H1 (cell line): ENCODE results near the gene ZMIZ1. TPM values are rescaled to one million over a fixed set of nuclear protein-coding genes. Genes with fewer than 3 reads are reported as not detected.

Experiments used
- CTBP2 ChIP-seq: IDR thresholded peaks from 2 replicates; pipeline ENCODE4 v1.7.0; 2011; ENCODE audit warnings: borderline replicate concordance, mild to moderate bottlenecking, moderate library complexity, mixed read lengths, low read length; ENCODE audit not compliant: insufficient read depth, insufficient read length
- SIX5 ChIP-seq: IDR thresholded peaks from 2 replicates; pipeline ENCODE4 v1.6.1; 2011; ENCODE audit warnings: mild to moderate bottlenecking, low read depth, low read length
- polyA plus RNA-seq, 7 experiments: library from polyadenylated mRNA; depleted of rRNA in 3 of 7; stranded (reverse) in 5 of 7; unstranded in 2 of 7; fragments of >200 nt in 5 of 7; fragments of 200-250 nt in 2 of 7; gene quantifications; 1 replicate in 5 of 7; 2 replicates in 1 of 7; 4 replicates in 1 of 7; pipeline versions ENCODE4 v1.2.1 to v1.2.3, GENCODE V29; 2011 to 2013; ENCODE audit warnings: missing spikeins in 2 of 7, mixed read lengths in 2 of 7
- total RNA-seq: library from RNA; stranded (reverse); fragmentation: NEBNext Ultra II Directional; extraction: Animal tissue kit (Norgen Biotek cat#: 25700); gene quantifications from 2 replicates; pipeline ENCODE4 v1.2.1, GENCODE V29; 2021
- TF ChIP-seq, protein P1 (sequence below): fragments of 300-600 bp; sonication (generic); IDR thresholded peaks from 2 replicates; pipeline ENCODE4 v1.7.1; 2012; ENCODE audit warnings: low read length, moderate library complexity, mild to moderate bottlenecking, inconsistent platforms; ENCODE audit not compliant: insufficient replicate concordance

Gene ZMIZ1
- total and polyA plus RNA-seq, 2 of the 8 experiments (the other 6 are each of a cell fraction or from before 2014, with no cell fraction given) = 8.1 to 28.0 TPM

DNA sequence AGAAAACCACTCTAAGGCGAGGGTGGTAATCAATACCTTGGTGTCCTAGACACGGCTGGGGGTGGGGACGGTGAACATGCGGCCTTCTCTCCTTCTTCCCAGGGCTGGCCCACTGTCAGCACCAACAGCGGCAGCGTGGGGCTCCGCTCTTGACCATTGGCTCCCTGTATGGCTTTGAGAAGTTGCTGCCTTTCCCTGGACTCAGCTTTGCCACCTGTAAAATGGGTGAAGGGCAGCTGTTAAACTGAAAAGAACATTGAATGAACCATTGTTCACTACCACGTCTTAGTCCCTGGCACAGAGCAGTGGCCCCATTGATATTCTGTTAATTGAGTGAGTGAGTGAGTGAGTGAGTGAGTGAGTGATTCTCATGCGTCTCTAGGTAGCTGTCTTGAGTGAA is 95.3 kb downstream of the ZMIZ1 start (continued):
- TF ChIP-seq, protein P1, sequence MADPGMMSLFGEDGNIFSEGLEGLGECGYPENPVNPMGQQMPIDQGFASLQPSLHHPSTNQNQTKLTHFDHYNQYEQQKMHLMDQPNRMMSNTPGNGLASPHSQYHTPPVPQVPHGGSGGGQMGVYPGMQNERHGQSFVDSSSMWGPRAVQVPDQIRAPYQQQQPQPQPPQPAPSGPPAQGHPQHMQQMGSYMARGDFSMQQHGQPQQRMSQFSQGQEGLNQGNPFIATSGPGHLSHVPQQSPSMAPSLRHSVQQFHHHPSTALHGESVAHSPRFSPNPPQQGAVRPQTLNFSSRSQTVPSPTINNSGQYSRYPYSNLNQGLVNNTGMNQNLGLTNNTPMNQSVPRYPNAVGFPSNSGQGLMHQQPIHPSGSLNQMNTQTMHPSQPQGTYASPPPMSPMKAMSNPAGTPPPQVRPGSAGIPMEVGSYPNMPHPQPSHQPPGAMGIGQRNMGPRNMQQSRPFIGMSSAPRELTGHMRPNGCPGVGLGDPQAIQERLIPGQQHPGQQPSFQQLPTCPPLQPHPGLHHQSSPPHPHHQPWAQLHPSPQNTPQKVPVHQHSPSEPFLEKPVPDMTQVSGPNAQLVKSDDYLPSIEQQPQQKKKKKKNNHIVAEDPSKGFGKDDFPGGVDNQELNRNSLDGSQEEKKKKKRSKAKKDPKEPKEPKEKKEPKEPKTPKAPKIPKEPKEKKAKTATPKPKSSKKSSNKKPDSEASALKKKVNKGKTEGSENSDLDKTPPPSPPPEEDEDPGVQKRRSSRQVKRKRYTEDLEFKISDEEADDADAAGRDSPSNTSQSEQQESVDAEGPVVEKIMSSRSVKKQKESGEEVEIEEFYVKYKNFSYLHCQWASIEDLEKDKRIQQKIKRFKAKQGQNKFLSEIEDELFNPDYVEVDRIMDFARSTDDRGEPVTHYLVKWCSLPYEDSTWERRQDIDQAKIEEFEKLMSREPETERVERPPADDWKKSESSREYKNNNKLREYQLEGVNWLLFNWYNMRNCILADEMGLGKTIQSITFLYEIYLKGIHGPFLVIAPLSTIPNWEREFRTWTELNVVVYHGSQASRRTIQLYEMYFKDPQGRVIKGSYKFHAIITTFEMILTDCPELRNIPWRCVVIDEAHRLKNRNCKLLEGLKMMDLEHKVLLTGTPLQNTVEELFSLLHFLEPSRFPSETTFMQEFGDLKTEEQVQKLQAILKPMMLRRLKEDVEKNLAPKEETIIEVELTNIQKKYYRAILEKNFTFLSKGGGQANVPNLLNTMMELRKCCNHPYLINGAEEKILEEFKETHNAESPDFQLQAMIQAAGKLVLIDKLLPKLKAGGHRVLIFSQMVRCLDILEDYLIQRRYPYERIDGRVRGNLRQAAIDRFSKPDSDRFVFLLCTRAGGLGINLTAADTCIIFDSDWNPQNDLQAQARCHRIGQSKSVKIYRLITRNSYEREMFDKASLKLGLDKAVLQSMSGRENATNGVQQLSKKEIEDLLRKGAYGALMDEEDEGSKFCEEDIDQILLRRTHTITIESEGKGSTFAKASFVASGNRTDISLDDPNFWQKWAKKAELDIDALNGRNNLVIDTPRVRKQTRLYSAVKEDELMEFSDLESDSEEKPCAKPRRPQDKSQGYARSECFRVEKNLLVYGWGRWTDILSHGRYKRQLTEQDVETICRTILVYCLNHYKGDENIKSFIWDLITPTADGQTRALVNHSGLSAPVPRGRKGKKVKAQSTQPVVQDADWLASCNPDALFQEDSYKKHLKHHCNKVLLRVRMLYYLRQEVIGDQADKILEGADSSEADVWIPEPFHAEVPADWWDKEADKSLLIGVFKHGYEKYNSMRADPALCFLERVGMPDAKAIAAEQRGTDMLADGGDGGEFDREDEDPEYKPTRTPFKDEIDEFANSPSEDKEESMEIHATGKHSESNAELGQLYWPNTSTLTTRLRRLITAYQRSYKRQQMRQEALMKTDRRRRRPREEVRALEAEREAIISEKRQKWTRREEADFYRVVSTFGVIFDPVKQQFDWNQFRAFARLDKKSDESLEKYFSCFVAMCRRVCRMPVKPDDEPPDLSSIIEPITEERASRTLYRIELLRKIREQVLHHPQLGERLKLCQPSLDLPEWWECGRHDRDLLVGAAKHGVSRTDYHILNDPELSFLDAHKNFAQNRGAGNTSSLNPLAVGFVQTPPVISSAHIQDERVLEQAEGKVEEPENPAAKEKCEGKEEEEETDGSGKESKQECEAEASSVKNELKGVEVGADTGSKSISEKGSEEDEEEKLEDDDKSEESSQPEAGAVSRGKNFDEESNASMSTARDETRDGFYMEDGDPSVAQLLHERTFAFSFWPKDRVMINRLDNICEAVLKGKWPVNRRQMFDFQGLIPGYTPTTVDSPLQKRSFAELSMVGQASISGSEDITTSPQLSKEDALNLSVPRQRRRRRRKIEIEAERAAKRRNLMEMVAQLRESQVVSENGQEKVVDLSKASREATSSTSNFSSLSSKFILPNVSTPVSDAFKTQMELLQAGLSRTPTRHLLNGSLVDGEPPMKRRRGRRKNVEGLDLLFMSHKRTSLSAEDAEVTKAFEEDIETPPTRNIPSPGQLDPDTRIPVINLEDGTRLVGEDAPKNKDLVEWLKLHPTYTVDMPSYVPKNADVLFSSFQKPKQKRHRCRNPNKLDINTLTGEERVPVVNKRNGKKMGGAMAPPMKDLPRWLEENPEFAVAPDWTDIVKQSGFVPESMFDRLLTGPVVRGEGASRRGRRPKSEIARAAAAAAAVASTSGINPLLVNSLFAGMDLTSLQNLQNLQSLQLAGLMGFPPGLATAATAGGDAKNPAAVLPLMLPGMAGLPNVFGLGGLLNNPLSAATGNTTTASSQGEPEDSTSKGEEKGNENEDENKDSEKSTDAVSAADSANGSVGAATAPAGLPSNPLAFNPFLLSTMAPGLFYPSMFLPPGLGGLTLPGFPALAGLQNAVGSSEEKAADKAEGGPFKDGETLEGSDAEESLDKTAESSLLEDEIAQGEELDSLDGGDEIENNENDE = no peak
- no peak for TF ChIP-seq CTBP2
- no peak for TF ChIP-seq SIX5
